K562 (cell line): ENCODE measurements around the gene TAS2R40. TPM values are rescaled to one million over a fixed set of nuclear protein-coding genes. Genes with fewer than 3 reads are reported as not detected.

Source experiments
- ATAC-seq: fragments of 200-7000 bp; cut with Tn5 transposase; 3 replicates; pipeline ENCODE4 v1.9.1; 2020; ENCODE audit warnings: moderate library complexity
- Bru-seq: library from RNA; stranded (reverse); fragments of 400-500 nt; gene quantifications from one replicate; lab custom pipeline; 2021; lab: Mats Ljungman, UMichigan
- BruChase-seq, 2 experiments: library from RNA; stranded (reverse); fragments of 400-500 nt; gene quantifications; one replicate each; lab custom pipeline; 2021; lab: Mats Ljungman, UMichigan
- BruUV-seq: library from RNA; stranded (reverse); fragments of 400-500 nt; replicated peaks from 2 replicates; lab custom pipeline; 2021; lab: Mats Ljungman, UMichigan
- CTCF ChIA-PET: fragments of 300-600 bp; formaldehyde crosslinking; extraction: SDS; loops from one replicate; lab custom pipeline; 2021; ENCODE audit warnings: low intra/inter-chr PET ratio; lab: Yijun Ruan, JAX
- POLR2A ChIA-PET: fragments of 300-600, 350-650 bp; sonication (Branson Sonifier 250); formaldehyde crosslinking; extraction: SDS; loops from one replicate; lab custom pipeline; 2021; ENCODE audit warnings: antibody characterized with exemption, inconsistent platforms; lab: Yijun Ruan, JAX
- DNase-seq, 4 experiments: peaks; one replicate each; pipeline versions ENCODE4 v3.0.0 to v3.0.0-alpha.2; 2011 to 2018; ENCODE audit warnings: low spot score in 3 of 4, mixed read lengths in 3 of 4; ENCODE audit errors: extremely low read depth in 1 of 4
- FAIRE-seq: peaks from 2 replicates; lab custom pipeline; 2011; peaks lifted over from hg19 to GRCh38; lab: Jason Lieb, UNC
- H2AFZ ChIP-seq: 2 replicates; pipeline ENCODE4 v1.6.0; 2011; ENCODE audit warnings: low read depth, low read length, control low read depth, inconsistent platforms
- H3K27ac ChIP-seq: fragments of 200-600 bp; 3 replicates; pipeline ENCODE4 v1.8.0; 2011; ENCODE audit warnings: low read depth, mild to moderate bottlenecking, control low read depth, inconsistent platforms, low read length, moderate library complexity, mixed read lengths; ENCODE audit errors: extremely low read depth
- H3K27me3 ChIP-seq, 2 experiments: fragments of 300-600 bp in 1 of 2; 2 replicates in 1 of 2; 3 replicates in 1 of 2; pipeline versions ENCODE4 v1.6.0 to v1.8.0; 2011; ENCODE audit warnings: inconsistent platforms in 2 of 2, low read length in 2 of 2, mild to moderate bottlenecking in 1 of 2, mixed read lengths in 1 of 2, moderate library complexity in 1 of 2; ENCODE audit not compliant: control insufficient read depth in 2 of 2, insufficient read depth in 2 of 2
- H3K36me3 ChIP-seq: fragments of 300-600 bp; 3 replicates; pipeline ENCODE4 v1.8.0; 2011; ENCODE audit warnings: mild to moderate bottlenecking, low read length, inconsistent platforms; ENCODE audit not compliant: control insufficient read depth, insufficient read depth
- H3K4me1 ChIP-seq, 2 experiments: fragments of 200-600 bp in 1 of 2; replicated peaks in 1 of 2; 2 replicates in 1 of 2; 3 replicates in 1 of 2; pipeline versions ENCODE4 v1.5.1 to v1.8.0; 2011; ENCODE audit warnings: inconsistent platforms in 2 of 2, low read length in 2 of 2, mild to moderate bottlenecking in 1 of 2, mixed read lengths in 1 of 2, moderate library complexity in 1 of 2; ENCODE audit not compliant: control insufficient read depth in 2 of 2, insufficient read depth in 2 of 2
- H3K4me2 ChIP-seq: 2 replicates; pipeline ENCODE4 v1.6.1; 2011; ENCODE audit warnings: low read length, control low read depth, inconsistent platforms, mixed read lengths; ENCODE audit not compliant: insufficient read depth
- H3K4me3 ChIP-seq: fragments of 200-600 bp; sonication (generic), shearing (Covaris generic); 2 replicates; pipeline ENCODE4 v1.5.1; 2016; ENCODE audit warnings: control low read depth, inconsistent platforms
- H3K79me2 ChIP-seq: fragments of 200-600 bp; 3 replicates; pipeline ENCODE4 v1.8.0; 2011; ENCODE audit warnings: low read length, inconsistent platforms; ENCODE audit not compliant: control insufficient read depth, insufficient read depth
- H3K9ac ChIP-seq, 2 experiments: 2 replicates each; pipeline versions ENCODE4 v1.6.0 to v1.6.1; 2011; ENCODE audit warnings: low read depth in 2 of 2, low read length in 2 of 2, control low read depth in 1 of 2, inconsistent platforms in 1 of 2, mild to moderate bottlenecking in 1 of 2, mixed read lengths in 1 of 2; ENCODE audit not compliant: insufficient read depth in 1 of 2
- H3K9me1 ChIP-seq: one replicate; pipeline ENCODE4 v1.6.0; 2011; ENCODE audit warnings: inconsistent platforms, mild to moderate bottlenecking, low read length, moderate library complexity; ENCODE audit not compliant: control insufficient read depth, insufficient read depth
- H3K9me3 ChIP-seq: replicated peaks from 2 replicates; pipeline ENCODE4 v1.5.1; 2011; ENCODE audit warnings: low read depth, low read length, inconsistent platforms; ENCODE audit not compliant: control insufficient read depth, insufficient read depth
- H4K20me1 ChIP-seq: replicated peaks from 2 replicates; pipeline ENCODE4 v1.6.1; 2011; ENCODE audit warnings: low read length, inconsistent platforms, mixed read lengths; ENCODE audit not compliant: control insufficient read depth, insufficient read depth
- WGBS: fragments of 100-300 bp; shearing (Covaris generic); methylation state at CpG from one replicate; pipeline ENCODE4 v1.1.6; 2016; ENCODE audit warnings: low coverage, mixed read lengths; ENCODE audit not compliant: insufficient coverage; ENCODE audit errors: missing lambda C conversion rate; 5-methylcytosine and 5-hydroxymethylcytosine counted together
- in situ Hi-C: fragments of 300-500 bp; cut with MboI; formaldehyde crosslinking; loops from 4 replicates; pipeline ENCODE4 v1.15.0; 2018; ENCODE audit warnings: inconsistent platforms, mixed read lengths
- intact Hi-C: fragments of 100-400 bp; cut with micrococcal nuclease; formaldehyde crosslinking; loops from 2 replicates; pipeline ENCODE4 v1.14.2; 2022
- long read RNA-seq, 3 experiments: library from polyadenylated mRNA in 2 of 3; library from RNA in 1 of 3; unstranded in 2 of 3; stranded (forward) in 1 of 3; transcript quantifications; one replicate each; pipeline ENCODE4 v2.0.0, GENCODE V29; 2019 to 2022
- polyA minus RNA-seq, 3 experiments: library from RNA; depleted of rRNA, polyadenylated mRNA; stranded (reverse); fragments of >200 nt; gene quantifications; 2 replicates each; pipeline ENCODE4 v1.2.3, GENCODE V29; 2011
- polyA plus RNA-seq, 8 experiments: library from polyadenylated mRNA; depleted of rRNA in 4 of 8; stranded (reverse) in 5 of 8; unstranded in 3 of 8; fragments of >200 nt; fragmentation: Nextera tagmentation in 2 of 8; fragmentation: Illumina TruSeq in 1 of 8; extraction: Ambion mirVana in 2 of 8; extraction: Trizol in 1 of 8; gene quantifications; 2 replicates each; pipeline versions ENCODE4 v1.2.1 to v1.2.3, GENCODE V29; 2011 to 2014; ENCODE audit warnings: inconsistent platforms in 1 of 8, missing spikeins in 1 of 8
- total RNA-seq, 7 experiments: library from RNA; depleted of rRNA in 6 of 7; stranded (reverse); fragments of >200 nt in 6 of 7; fragmentation: Illumina TruSeq in 2 of 7; extraction: Trizol in 2 of 7; gene quantifications; 2 replicates each; pipeline versions ENCODE4 v1.2.1 to v1.2.3, GENCODE V29; 2011 to 2021; ENCODE audit warnings: low replicate concordance in 1 of 7
- TF ChIP-seq, protein P1 (sequence below): fragments of 450-650 bp; IDR thresholded peaks from 2 replicates; pipeline ENCODE4 v1.6.1; 2016
- TF ChIP-seq, protein P2 (sequence below): fragments of 450-650 bp; IDR thresholded peaks from 2 replicates; pipeline ENCODE4 v1.6.1; 2016; ENCODE audit warnings: antibody characterized with exemption
- TF ChIP-seq, protein P3 (sequence below): fragments of 450-650 bp; formaldehyde crosslinking; IDR thresholded peaks from 2 replicates; pipeline ENCODE4 v1.4.0; 2020; ENCODE audit warnings: mild to moderate bottlenecking, mixed read lengths

The TAS2R40 gene
- not detected in 2 replicates for total RNA-seq (2011; cell fraction: chromatin; rRNA removed; ENCODE audit: low replicate concordance)
- total RNA-seq (2011; cell fraction: nucleolus; rRNA removed) = not detected in 2 replicates
- total RNA-seq (2011; cell fraction: nucleoplasm; rRNA removed) = not detected in 2 replicates
- not detected in 2 replicates for total RNA-seq (2014; rRNA removed)
- total RNA-seq (2014; rRNA removed; fragmentation: Illumina TruSeq; extraction: Trizol) = not detected in 2 replicates
- total RNA-seq (2015; rRNA removed; fragmentation: Illumina TruSeq; extraction: Trizol) = not detected in 2 replicates
- total RNA-seq (2021) = not detected in 2 replicates
- polyA plus RNA-seq (2011; rRNA removed) = not detected in 2 replicates
- polyA plus RNA-seq (2011; cell fraction: cytosol; rRNA removed) = not detected in 2 replicates
- not detected in 2 replicates for polyA plus RNA-seq (2011; cell fraction: nucleus; rRNA removed)
- not detected in 2 replicates for polyA plus RNA-seq (2012)
- polyA plus RNA-seq (2014; fragmentation: Illumina TruSeq; extraction: Trizol) = not detected in 2 replicates
- not detected for polyA plus RNA-seq (2014; fragmentation: Nextera tagmentation; extraction: Ambion mirVana)
- not detected in 2 replicates for polyA plus RNA-seq (2014; rRNA removed)
- not detected in 2 replicates for polyA minus RNA-seq (2011; rRNA and poly(A)+ RNA removed)
- polyA minus RNA-seq (2011; cell fraction: cytosol; rRNA and poly(A)+ RNA removed) = not detected in 2 replicates
- polyA minus RNA-seq (2011; cell fraction: nucleus; rRNA and poly(A)+ RNA removed) = not detected in 2 replicates
- Bru-seq, nascent RNA = not detected
- not detected for BruChase-seq, experiment 1, labeled RNA remaining after a 2-hour chase
- BruChase-seq, experiment 2, labeled RNA remaining after a 6-hour chase = not detected
- long read RNA-seq, experiment 1 = 0 reads
- long read RNA-seq, experiment 2 = 0 reads
- long read RNA-seq, experiment 3 = 0 reads

DNA sequence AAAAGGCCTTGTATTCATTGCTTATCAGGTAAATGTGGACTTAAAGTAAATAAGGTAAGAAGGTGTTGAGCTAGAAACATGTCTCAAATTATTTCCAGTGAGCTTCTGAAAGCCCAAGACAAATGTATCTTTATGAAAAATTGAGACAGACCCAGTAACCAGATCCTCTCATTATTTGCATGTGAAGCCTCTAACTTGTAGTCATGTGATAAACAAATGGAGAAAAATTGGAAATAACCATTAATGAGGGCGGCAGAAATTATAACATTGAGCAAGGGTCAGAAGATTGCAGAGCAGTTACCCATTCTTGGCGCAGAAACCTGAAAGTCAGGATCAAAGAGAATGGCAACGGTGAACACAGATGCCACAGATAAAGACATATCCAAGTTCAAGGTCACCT is at the start of gene TAS2R40:
Gene TAS2R40 (plus strand): TSS at position 301 of the 400 bp plus-strand sequence. CDS start 42 bp downstream, at position 343.
- no peaks in the 10 kb centered on the region for H3K9me1 ChIP-seq
- 2% methylated on average over 3 of the region's 3 CpGs for WGBS
- DNase-seq = no peak
- H3K4me3 ChIP-seq = no peak within 1 kb of the TSS
- in situ Hi-C loops = loop anchor here (5.0 to 10.0 kb wide), 2 partner anchors 364 to 597 kb away; partner anchors contain the start of gene EPHB6
- H3K79me2 ChIP-seq = no peaks in the 10 kb centered on the region
- H3K4me1 ChIP-seq = no peaks in the 10 kb centered on the region
- H3K9ac ChIP-seq = no peak within 1 kb of the TSS
- BruUV-seq = no TSS peak
- CTCF ChIA-PET = interaction anchor here (0.6 to 1.1 kb wide), 2 partner anchors 94 to 213 kb away, joined by 3 read pairs; partner anchors contain the start of gene CLCN1
- FAIRE-seq = no peak
- no peak within 1 kb of the TSS for H2AFZ ChIP-seq
- H3K4me2 ChIP-seq = no peak within 1 kb of the TSS
- H3K36me3 ChIP-seq = no peaks in the 10 kb centered on the region
- TF ChIP-seq, protein P1, sequence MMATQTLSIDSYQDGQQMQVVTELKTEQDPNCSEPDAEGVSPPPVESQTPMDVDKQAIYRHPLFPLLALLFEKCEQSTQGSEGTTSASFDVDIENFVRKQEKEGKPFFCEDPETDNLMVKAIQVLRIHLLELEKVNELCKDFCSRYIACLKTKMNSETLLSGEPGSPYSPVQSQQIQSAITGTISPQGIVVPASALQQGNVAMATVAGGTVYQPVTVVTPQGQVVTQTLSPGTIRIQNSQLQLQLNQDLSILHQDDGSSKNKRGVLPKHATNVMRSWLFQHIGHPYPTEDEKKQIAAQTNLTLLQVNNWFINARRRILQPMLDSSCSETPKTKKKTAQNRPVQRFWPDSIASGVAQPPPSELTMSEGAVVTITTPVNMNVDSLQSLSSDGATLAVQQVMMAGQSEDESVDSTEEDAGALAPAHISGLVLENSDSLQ = no peak
- TF ChIP-seq, protein P2, sequence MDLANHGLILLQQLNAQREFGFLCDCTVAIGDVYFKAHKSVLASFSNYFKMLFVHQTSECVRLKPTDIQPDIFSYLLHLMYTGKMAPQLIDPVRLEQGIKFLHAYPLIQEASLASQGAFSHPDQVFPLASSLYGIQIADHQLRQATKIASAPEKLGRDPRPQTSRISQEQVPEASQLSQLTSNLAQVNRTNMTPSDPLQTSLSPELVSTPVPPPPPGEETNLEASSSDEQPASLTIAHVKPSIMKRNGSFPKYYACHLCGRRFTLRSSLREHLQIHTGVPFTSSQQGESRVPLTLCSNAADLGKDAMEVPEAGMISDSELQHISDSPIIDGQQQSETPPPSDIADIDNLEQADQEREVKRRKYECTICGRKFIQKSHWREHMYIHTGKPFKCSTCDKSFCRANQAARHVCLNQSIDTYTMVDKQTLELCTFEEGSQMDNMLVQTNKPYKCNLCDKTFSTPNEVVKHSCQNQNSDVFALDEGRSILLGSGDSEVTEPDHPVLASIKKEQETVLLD = no peak
- TF ChIP-seq, protein P3, sequence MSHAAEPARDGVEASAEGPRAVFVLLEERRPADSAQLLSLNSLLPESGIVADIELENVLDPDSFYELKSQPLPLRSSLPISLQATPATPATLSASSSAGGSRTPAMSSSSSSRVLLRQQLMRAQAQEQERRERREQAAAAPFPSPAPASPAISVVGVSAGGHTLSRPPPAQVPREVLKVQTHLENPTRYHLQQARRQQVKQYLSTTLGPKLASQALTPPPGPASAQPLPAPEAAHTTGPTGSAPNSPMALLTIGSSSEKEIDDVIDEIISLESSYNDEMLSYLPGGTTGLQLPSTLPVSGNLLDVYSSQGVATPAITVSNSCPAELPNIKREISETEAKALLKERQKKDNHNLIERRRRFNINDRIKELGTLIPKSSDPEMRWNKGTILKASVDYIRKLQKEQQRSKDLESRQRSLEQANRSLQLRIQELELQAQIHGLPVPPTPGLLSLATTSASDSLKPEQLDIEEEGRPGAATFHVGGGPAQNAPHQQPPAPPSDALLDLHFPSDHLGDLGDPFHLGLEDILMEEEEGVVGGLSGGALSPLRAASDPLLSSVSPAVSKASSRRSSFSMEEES (CRISPR knock-in tag) = peak; percentile 35; the same call in 1 of the 2 replicates
- TF ChIP-seq, all 486 proteins: peak for 1
- no peaks in the 10 kb centered on the region for H4K20me1 ChIP-seq
- H3K27me3 ChIP-seq = peaks cover 23 to 38% of the 10 kb centered on the region in 2 experiments; a peak in 4 of 5 replicates
- ATAC-seq = no peak
- intact Hi-C loops = no loop called here
- no peak within 1 kb of the TSS for H3K27ac ChIP-seq
- H3K9me3 ChIP-seq = no peaks in the 10 kb centered on the region
- POLR2A ChIA-PET = no interaction called here
